Smooth muscle cell of the umbilical artery (primary cell): Measurements from ENCODE around the gene MIEF1. TPM values are rescaled to one million over a fixed set of nuclear protein-coding genes. Genes with fewer than 3 reads are reported as not detected.

Experiments used
- total RNA-seq: library from RNA; depleted of rRNA; stranded (reverse); fragments of >200 nt; gene quantifications from 2 replicates; pipeline ENCODE4 v1.2.3, GENCODE V29; 2014

MIEF1 gene
- 17.8 and 28.8 TPM in 2 replicates for total RNA-seq

DNA sequence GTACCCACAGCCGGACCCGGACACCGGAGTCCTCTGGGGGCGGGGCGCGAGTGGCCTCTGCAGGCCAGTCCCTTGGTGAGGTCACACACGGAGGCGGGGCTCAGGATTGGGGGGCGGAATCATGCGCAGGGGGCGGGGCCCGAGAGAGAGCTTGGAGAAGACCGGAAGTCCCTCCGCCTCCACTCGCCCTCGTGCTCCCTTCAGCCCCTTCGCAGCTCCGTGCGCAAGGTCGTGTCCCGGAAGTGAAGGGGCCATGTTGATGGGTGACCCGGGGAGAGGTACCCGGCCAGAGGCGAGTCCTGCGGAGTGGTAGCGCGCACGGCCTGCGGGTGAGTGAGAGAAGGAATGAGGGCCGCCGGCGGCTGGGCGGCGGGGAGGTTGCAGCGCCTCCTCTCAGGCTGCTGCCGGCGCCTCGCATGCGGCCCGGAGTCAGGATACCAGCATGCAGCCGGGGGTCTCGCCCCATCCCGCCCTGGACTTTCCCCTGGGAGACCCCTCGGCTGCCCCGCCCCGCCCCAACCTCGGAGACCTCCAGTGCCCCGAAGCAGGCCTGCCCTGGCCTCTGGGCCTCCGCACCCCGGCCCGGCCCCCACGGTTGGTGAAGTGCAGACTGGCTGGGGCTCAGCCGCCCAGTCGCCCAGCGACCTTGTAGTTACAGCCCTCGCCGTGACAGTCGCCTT, at the start of gene MIEF1:
Gene MIEF1, plus strand, starts transcription at position 182 of the 680 bp plus-strand sequence. CDS start 9,005 bp downstream, outside the sequence.

DNA sequence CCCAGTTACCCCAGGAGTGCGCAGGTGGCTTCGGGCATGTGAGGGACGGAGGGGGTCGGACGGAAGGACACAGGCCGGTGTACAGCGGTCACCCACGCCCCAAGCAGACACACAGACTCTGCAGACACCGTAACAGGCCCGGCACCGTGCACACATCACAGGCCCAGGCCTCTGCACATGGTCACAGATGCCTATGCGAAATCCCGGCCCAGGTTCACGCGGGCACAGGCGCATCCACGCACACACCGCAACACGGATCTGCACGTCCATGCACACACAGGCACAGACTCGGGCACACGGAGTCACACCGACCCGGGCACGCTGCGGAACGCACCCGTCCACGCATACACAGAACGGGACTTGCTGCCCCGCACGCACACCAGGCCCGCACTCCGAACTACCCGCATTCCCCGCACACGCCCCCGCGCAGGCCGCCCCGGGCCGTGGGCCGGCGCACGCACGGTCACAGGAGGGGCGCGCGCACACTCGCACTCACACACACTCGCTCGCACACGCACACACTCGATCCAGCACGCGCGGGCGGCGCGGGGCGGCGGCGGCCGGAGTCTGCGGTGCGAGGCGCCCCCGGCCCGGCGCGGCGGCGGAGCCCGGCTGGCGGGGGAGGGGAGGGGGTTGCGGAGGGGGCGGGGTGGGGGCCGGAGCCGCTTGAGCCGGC, 45.4 kb upstream of the MIEF1 start, which contains the start of gene MGAT3:
Gene MGAT3, plus strand, starts transcription at position 491 of the 676 bp plus-strand sequence. CDS start 30,336 bp downstream, outside the sequence.

DNA sequence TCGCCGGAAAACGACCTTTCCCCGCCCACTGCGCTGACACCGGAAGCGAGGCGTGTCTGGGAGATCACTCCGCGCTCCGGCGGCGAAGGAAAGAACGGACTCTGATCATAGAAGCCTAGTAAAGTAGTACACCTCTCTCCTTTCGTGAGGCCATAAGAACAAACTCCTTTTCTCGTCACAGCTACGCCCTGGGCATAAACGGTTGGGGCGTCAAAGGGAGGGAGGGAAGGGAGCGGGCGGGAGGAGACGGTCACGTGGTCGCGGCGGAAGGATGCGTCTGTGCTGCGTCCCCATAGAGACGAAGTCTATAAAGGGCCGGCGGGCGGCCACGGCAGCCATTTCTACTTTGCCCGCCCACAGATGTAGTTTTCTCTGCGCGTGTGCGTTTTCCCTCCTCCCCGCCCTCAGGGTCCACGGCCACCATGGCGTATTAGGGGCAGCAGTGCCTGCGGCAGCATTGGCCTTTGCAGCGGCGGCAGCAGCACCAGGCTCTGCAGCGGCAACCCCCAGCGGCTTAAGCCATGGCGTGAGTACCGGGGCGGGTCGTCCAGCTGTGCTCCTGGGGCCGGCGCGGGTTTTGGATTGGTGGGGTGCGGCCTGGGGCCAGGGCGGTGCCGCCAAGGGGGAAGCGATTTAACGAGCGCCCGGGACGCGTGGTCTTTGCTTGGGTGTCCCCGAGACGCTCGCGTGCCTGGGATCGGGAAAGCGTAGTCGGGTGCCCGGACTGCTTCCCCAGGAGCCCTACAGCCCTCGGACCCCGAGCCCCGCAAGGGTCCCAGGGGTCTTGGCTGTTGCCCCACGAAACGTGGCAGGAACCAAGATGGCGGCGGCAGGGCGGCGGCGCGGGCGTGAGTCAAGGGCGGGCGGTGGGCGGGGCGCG, 18.4 kb downstream of the MIEF1 start, which contains the start of gene ATF4:
Gene ATF4, plus strand, starts transcription at position 337 of the 880 bp plus-strand sequence. CDS start 884 bp downstream, outside the sequence.

DNA sequence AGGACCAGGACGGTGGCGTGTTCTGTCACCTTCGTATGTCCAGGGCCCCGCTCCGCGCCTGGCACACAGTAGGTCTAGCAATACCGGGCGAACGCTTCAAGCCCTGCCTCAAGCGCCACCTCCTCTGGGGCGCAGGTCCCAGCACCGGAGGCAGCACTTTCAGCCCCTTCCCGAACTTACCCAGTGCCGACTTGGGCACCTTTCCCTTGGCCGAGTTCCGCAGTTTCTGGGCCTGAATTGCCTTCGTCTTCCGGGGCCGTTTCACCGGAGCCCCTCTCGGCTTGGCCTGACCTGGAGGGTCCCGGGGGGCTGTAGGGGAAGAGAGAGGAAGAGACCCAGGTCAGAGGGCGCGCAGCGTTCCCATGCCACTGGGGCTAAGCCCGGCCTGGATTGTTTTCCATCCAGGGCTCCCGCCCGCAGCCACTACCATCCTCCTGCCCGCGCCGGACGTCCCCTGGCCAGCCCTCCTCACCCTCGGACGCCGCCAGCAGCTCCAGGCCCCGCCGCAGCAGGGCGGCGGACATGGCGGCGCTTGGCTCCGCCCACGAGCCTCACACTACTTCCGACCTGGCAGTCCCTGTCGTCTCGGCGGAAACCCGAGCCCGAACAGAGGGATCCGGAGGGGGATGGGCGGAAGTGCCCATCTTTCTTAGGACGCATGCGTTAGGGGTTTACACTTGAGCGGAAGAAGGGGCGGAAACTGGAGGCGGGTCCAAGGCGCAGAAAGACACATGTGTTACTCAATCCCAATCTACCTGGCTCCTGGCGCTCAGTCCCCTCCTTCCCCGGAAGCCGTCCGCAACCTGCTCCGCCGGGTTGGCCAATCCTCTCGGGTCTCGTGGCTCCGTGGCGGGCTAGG, 30.4 kb downstream of the MIEF1 start, which contains the start of gene RPS19BP1:
Gene RPS19BP1, minus strand, starts transcription at position 534 of the 859 bp plus-strand sequence. Its CDS starts 10 bp downstream, at position 524.

Other genes starting within 250 kb of the MIEF1 start
- 2,229 and 3,390 TPM in 2 replicates for gene RPL3, start 182.7 kb upstream of the MIEF1 start, total RNA-seq
- 4.7 and 6.8 TPM in 2 replicates for gene SYNGR1, start 152.3 kb upstream of the MIEF1 start, total RNA-seq
- 10.1 and 16.1 TPM in 2 replicates for gene TAB1, start 102.5 kb upstream of the MIEF1 start, total RNA-seq
- gene MGAT3, start 45.3 kb upstream of the MIEF1 start, total RNA-seq: under 0.01 and 0.09 TPM in 2 replicates
- 144 and 221 TPM in 2 replicates for gene ATF4, start 18.3 kb downstream of the MIEF1 start, total RNA-seq
- gene RPS19BP1, start 30.5 kb downstream of the MIEF1 start, total RNA-seq: 27.2 and 34.7 TPM in 2 replicates
- 0.05 TPM in 1 of 2 replicates, not detected in the other for gene CACNA1I, start 68.5 kb downstream of the MIEF1 start, total RNA-seq